Naive thymus-derived CD4-positive, alpha-beta T cell (primary cell): ENCODE measurements around the gene NOD1. TPM values are rescaled to one million over a fixed set of nuclear protein-coding genes. Genes with fewer than 3 reads are reported as not detected.

Experiments used
- ATAC-seq: fragments of 150-1000 bp; cut with Tn5 transposase; 2 replicates; pipeline ENCODE4 v1.10.0; 2021; ENCODE audit warnings: mild to moderate bottlenecking, moderate library complexity
- CTCF ChIA-PET: fragments of 350-600 bp; sonication (Branson Sonifier 250); formaldehyde crosslinking; loops from one replicate; lab custom pipeline; 2021; ENCODE audit warnings: antibody characterized with exemption; lab: Charles Lee
- POLR2A ChIA-PET: fragments of 350-600 bp; sonication (Branson Sonifier 250); formaldehyde crosslinking; loops from one replicate; lab custom pipeline; 2021; ENCODE audit warnings: antibody characterized with exemption, inconsistent platforms; lab: Charles Lee
- DNase-seq, 9 donors: peaks; one replicate each; pipeline versions ENCODE4 v3.0.0 to v3.0.0-alpha.2; 2020 to 2022; ENCODE audit warnings: mixed read lengths in 1 of 9
- H3K27ac ChIP-seq: one replicate; pipeline ENCODE4 v1.7.0; 2013; ENCODE audit warnings: mild to moderate bottlenecking, low read depth, low read length, moderate library complexity
- H3K27me3 ChIP-seq, 2 donors: one replicate each; pipeline ENCODE4 v1.7.0; 2013; ENCODE audit warnings: low read length in 2 of 2, mild to moderate bottlenecking in 2 of 2, moderate library complexity in 2 of 2; ENCODE audit not compliant: control insufficient read depth in 2 of 2, insufficient read depth in 2 of 2
- H3K36me3 ChIP-seq, 3 experiments: 1 replicate in 2 of 3; 2 replicates in 1 of 3; pipeline ENCODE4 v1.7.0; 2013; ENCODE audit warnings: low read length in 3 of 3, mild to moderate bottlenecking in 3 of 3, moderate library complexity in 1 of 3; ENCODE audit not compliant: insufficient read depth in 3 of 3, control insufficient read depth in 2 of 3
- H3K4me1 ChIP-seq, 2 donors: one replicate each; pipeline ENCODE4 v1.7.0; 2013; ENCODE audit warnings: low read length in 2 of 2, mild to moderate bottlenecking in 2 of 2, moderate library complexity in 1 of 2; ENCODE audit not compliant: control insufficient read depth in 2 of 2, insufficient read depth in 2 of 2
- H3K4me3 ChIP-seq: 2 replicates; pipeline ENCODE4 v1.7.0; 2013; ENCODE audit warnings: mild to moderate bottlenecking, low read length
- H3K9me3 ChIP-seq, 3 experiments: 1 replicate in 2 of 3; 2 replicates in 1 of 3; pipeline ENCODE4 v1.7.0; 2013; ENCODE audit warnings: low read length in 3 of 3; ENCODE audit not compliant: control insufficient read depth in 2 of 3
- H3K27ac Mint-ChIP-seq, 9 donors: one replicate each; pipeline ENCODE4 v1.8.0; 2020 to 2022; ENCODE audit warnings: mixed read lengths in 9 of 9, mild to moderate bottlenecking in 8 of 9, moderate library complexity in 5 of 9, inconsistent platforms in 2 of 9
- H3K27me3 Mint-ChIP-seq, 5 donors: one replicate each; pipeline ENCODE4 v1.8.0; 2021 to 2022; ENCODE audit warnings: mixed read lengths in 5 of 5, mild to moderate bottlenecking in 1 of 5
- H3K36me3 Mint-ChIP-seq, 5 donors: one replicate each; pipeline ENCODE4 v1.8.0; 2020 to 2022; ENCODE audit warnings: mixed read lengths in 5 of 5, mild to moderate bottlenecking in 3 of 5, inconsistent platforms in 1 of 5
- H3K4me1 Mint-ChIP-seq, 7 donors: one replicate each; pipeline ENCODE4 v1.8.0; 2020 to 2022; ENCODE audit warnings: mixed read lengths in 7 of 7, mild to moderate bottlenecking in 3 of 7, inconsistent platforms in 1 of 7
- H3K4me3 Mint-ChIP-seq, 10 donors: one replicate each; pipeline ENCODE4 v1.8.0; 2020 to 2022; ENCODE audit warnings: mild to moderate bottlenecking in 10 of 10, mixed read lengths in 10 of 10, moderate library complexity in 6 of 10, inconsistent platforms in 2 of 10
- H3K9me3 Mint-ChIP-seq, 11 donors: one replicate each; pipeline ENCODE4 v1.8.0; 2020 to 2022; ENCODE audit warnings: mixed read lengths in 11 of 11, mild to moderate bottlenecking in 4 of 11, inconsistent platforms in 1 of 11, moderate library complexity in 1 of 11
- intact Hi-C, 2 donors: fragments of 100-400 bp; cut with micrococcal nuclease; formaldehyde crosslinking; loops; one replicate each; pipeline ENCODE4 v1.15.1; 2023
- polyA plus RNA-seq, 2 donors: library from polyadenylated mRNA; unstranded; fragments of 300-500 nt; fragmentation: Illumina TruSeq; gene quantifications; one replicate each; pipeline ENCODE4 v1.2.3, GENCODE V29; 2021
- total RNA-seq, 6 experiments: library from RNA in 5 of 6; stranded (reverse) in 5 of 6; gene quantifications; 1 replicate in 5 of 6; 2 replicates in 1 of 6; pipeline ENCODE4 v1.2.3 and lab custom pipeline; 2021 to 2026

The NOD1 gene
- total and polyA plus RNA-seq, 7 experiments from 2014 or later = 6.1 to 24.6 (median 18.7) TPM

DNA sequence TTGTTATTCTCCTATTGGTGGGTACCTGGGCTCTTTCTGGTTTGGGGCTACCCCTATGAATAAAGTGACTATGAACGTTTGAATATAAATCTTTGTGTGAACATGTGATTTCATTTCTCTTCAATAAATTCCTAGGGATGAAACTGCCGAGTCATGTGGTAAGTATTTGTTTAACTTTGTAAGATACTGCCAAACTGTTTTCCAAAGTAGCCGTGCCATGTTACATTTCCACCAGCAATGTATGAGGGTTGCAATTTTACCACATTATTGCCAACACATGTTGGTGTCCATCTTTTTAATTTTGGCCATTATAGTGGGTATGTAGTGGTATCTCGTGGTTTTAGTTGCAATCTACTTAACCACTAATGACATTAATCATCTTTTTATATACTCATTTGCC, 99.5 kb downstream of the NOD1 start:
- no peak overlapping the region for H3K27ac Mint-ChIP-seq
- DNase-seq (no peak), ATAC-seq (no peak)
- no peaks in the 10 kb centered on the region for H3K27me3 Mint-ChIP-seq
- CTCF ChIA-PET = no interaction called here
- Histone ChIP-seq H3K4me1 (no peaks in the 10 kb centered on the region), H3K4me3 (no peak overlapping the region), H3K27me3 (no peaks in the 10 kb centered on the region), H3K36me3 (no peaks in the 10 kb centered on the region), H3K27ac (no peak overlapping the region), H3K9me3 (no peaks in the 10 kb centered on the region)
- H3K4me1 Mint-ChIP-seq = peaks cover 0 to 2% (median 0%) of the 10 kb centered on the region in 7 donors
- intact Hi-C loops = no loop called here
- peaks cover 0 to 5% (median 4%) of the 10 kb centered on the region in 5 donors for H3K36me3 Mint-ChIP-seq
- peaks cover 0 to 23% (median 6%) of the 10 kb centered on the region in 11 donors for H3K9me3 Mint-ChIP-seq
- POLR2A ChIA-PET = no interaction called here
- H3K4me3 Mint-ChIP-seq = no peak overlapping the region

DNA sequence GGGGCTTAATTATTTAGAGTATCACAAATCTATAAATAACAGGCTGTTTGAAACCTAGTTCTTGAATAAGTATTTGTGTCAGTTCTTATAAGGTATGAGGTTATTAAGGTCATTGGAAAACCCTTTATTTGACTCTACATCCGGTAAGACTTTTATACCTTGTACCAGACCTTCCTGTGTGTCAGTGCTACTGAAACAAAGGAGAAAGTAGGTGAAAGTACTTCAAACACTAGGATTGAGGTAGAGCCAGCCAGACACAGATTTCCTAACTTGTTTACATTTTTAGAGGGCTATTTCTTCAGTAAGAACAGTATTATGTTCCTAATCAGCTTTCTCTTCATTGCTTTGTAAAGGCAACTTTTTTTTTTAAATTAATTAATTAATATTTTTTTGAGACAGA, 100.3 kb downstream of the NOD1 start:
- Histone ChIP-seq H3K4me1 (no peaks in the 10 kb centered on the region), H3K4me3 (no peak overlapping the region), H3K27me3 (no peaks in the 10 kb centered on the region), H3K36me3 (no peaks in the 10 kb centered on the region), H3K27ac (no peak overlapping the region), H3K9me3 (no peaks in the 10 kb centered on the region)
- Mint-ChIP-seq H3K36me3 (peaks cover 0 to 4% (median 2%) of the 10 kb centered on the region in 5 donors), H3K4me3 (no peak overlapping the region), H3K27me3 (no peaks in the 10 kb centered on the region), H3K9me3 (peaks cover 0 to 23% (median 6%) of the 10 kb centered on the region in 11 donors), H3K4me1 (peaks cover 0 to 2% (median 0%) of the 10 kb centered on the region in 7 donors), H3K27ac (no peak overlapping the region)
- intact Hi-C loops = no loop called here
- ChIA-PET CTCF (no interaction called here), POLR2A (no interaction called here)
- no peak for DNase-seq
- ATAC-seq = no peak

Other genes with a start within 250 kb of the NOD1 start
- 10 to 100 TPM; 13.7 to 28.0 (median 24.4) TPM for gene ZNRF2, start 194.2 kb downstream of the NOD1 start, total RNA-seq
- gene ZNRF2, start 194.2 kb downstream of the NOD1 start, polyA plus RNA-seq = under 1 TPM; 0.69 to 0.98 TPM
- 10 to 100 TPM in 4 of 5 experiments, 1 to 10 TPM in 1; 9.5 to 39.2 (median 10.8) TPM for gene GGCT, start 26.0 kb upstream of the NOD1 start, total RNA-seq
- gene GGCT, start 26.0 kb upstream of the NOD1 start, polyA plus RNA-seq = 10 to 100 TPM; 18.9 to 30.0 TPM
- gene GARS1, start 116.1 kb upstream of the NOD1 start, total RNA-seq = 100 to 1,000 TPM in 1 of 5 experiments, 10 to 100 TPM in 4; 73.8 to 143 (median 75.8) TPM
- gene GARS1, start 116.1 kb upstream of the NOD1 start, polyA plus RNA-seq = 10 to 100 TPM; 84.9 to 90.2 TPM
- gene CRHR2, start 203.7 kb upstream of the NOD1 start, total RNA-seq = not detected
- not detected for gene CRHR2, start 203.7 kb upstream of the NOD1 start, polyA plus RNA-seq